ENCODE measurements around the gene RBM8A.
"Not testable (repeated sequence)": the region's sequence is repeated elsewhere in the genome, so short reads cannot be mapped to it uniquely, and the experiment has no call there.

RBM8A gene

DNA sequence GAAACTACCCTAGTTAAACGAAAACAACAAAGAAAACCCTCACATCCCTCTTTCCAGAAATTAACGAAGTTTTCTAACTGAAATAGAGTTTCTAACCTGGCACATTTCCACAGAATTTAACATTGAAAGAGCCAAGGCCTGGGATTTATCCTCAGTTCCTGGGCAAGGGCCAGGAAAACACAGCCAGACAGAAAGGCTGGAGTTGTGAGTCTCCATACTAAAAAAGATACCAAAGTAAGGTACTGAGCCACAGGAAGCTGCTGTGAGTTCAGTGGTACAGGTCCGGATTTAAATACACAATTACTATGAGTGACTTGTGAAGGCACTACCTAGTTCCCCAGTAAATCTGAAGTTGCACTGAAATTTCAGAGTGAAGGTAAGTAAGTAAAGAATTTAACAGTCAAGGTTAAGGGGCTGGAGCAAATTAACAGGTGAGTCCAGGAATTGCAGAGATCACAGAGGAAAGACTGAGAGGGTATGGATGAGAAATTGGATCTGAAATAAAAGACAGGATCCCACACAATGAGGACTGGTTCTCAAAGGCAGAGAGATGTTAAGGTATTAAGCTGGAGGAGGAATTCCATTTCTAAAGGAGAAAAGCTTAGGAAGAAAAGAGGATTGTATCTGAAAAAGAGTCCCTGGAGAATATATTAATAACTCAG lies 29.6 kb upstream of the RBM8A start:
- peak; percentile 71 for DNase-seq (ENCODE audit: low read depth, low spot score)

DNA sequence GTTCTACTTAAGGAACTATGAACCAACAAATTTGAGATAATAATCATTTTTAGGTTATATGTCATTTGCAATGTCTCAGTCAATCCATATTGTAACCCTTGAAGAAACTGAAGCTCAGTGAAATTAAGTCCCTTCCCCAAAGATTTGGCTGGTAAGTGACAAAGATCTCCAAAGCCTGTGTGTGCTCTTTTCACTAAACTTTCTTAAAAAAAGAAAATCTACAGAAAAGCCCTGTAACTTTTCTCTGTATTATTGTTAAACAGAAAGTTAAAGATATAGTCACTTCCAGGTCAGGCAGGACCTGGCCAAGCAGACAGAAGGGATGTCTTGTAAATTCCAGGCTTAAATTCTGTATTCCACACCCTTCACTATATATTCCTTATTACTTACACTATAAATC lies 29.1 kb upstream of the RBM8A start:
- no peak for DNase-seq (ENCODE audit: low read depth, low spot score)

DNA sequence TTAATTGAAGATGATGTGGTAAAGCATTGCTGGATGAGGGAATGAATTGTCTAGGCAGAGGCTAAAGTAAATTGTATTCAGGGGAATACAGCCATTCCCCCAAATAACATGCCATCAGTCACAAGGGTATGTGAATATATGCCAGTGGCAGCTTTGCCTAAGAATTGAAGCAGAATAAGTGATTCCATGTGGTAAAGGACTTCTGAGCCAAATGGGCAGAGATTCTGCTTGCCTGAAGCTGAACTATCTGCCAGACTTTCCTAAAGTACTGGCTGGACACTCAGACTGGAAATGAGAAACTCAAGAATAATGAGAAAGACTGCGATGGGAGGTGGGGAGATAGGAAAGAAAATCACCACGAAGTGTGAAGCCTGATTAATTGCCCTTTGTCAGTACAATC lies 28.2 kb upstream of the RBM8A start:
- DNase-seq (ENCODE audit: low read depth, low spot score) = peak; percentile 66

DNA sequence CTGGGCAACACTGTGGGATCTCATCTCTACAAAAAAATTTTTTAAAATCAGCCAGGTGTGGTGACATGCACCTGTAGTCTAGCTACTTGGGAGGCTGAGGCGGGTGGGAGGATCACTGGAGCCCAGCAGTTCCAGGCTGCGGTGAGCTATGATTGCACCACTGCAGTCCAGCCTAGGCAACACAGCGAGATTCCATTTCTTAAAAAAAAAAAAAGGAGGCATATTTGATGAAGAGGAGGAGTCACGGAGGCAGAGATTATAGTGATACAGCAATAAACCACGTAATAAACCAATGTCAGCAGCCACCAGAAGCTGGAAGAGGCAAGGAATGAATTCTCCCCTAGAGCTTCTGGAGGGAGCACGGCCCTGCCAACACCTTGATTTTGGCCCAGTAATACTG lies 26.6 kb upstream of the RBM8A start:
- no peak for DNase-seq (ENCODE audit: low read depth, low spot score)

DNA sequence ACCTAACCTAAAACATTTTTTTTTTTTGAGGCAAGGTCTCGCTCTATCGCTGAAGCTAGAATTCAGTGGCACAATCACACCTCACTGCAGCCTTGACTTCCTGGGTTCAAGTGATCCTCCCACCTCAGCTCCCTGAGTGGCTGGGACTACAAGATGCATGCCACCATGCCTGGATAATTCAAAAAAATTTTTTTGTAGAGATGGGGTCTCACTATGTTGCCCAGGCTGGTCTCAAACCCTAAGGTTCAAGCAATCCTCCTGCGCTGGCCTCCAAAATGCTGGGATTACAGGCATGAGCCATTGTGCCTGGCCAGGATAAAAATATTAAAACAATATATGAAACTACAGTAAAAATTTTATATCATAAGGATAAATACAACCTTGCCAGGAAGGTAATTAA lies 25.6 kb upstream of the RBM8A start:
- DNase-seq (ENCODE audit: low read depth, low spot score) = no peak

DNA sequence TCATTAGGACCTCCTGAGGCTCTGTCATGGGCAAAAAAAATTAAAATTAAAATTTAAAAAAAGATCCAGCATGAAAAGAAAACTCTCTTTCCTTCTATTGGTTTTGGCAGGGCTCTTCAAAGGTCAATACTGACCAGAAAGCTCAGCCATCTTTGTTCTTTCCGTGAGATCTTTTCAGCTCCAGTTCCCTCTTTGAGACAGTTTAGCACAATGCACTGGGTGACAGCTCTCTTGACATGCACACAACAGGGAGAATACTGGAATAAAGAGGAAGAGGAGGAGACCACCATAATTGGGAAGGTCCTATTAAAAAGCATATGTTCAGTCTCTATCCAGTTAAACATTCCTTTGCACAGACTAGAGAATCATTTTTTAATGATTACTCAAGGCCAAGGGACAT lies 24.2 kb upstream of the RBM8A start:
- no peak for DNase-seq (ENCODE audit: low read depth, low spot score)

DNA sequence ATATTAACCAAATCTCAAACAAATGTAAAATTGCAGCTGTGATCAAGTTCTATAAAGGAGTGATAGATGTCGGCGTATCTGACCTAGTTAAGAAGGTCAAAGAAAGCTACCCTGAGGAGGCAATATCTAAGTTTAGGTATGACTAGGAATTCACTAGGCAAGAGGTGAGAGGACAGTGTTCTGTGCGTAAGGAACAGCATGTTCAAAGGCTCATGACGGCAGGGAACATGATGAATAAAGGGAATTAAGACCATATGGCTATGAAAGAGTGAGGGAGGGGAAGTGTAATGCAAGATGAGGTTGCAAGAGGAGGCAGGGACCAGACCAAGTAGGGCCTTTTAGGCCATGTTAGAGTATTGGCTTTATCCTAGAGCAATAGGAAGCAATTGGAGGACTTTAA lies 21.9 kb upstream of the RBM8A start:
- no peak for DNase-seq (ENCODE audit: low read depth, low spot score)

DNA sequence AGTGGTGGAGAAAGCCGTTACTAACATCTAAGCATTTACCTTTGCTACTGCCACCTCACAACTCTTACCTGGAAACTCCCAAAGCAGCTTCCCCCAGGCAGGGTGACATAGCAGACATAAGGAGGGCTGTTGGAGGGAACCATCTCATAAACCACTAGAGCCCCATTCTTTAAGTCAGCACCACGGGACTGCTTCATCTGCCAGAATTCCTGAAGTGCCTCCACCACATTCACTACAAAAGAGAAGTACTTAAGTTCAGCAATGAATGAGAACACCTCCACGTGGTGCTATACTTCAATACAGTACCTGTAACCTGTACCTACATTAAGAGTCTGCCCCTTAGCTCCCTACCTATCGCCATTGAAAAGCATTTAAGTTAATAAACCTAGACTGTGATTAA lies 20.3 kb upstream of the RBM8A start:
- no peak for DNase-seq (ENCODE audit: low read depth, low spot score)

DNA sequence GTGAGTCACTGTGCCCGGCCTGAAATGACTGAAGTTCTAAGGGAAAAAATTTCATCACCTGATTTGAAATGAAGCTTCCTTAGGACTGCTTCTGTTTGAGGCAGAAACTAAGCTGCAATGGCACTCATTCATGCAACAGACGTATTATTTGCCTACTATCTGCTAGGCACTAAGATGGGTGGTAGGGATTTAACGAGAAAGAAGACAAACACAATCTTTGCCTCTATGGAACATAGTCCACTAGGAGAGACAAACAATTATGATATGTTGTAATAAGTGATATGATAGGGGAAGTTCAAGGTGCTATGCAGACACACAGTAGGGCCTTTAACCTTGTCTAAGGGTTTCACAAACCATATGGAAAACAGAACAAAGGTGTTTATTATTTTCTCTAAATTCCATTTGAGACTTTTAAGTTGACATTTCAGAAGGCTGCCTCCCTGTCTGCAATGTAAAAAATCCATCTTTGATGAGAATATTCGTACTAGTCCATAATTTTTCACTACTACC lies 19.2 kb upstream of the RBM8A start:
- DNase-seq (ENCODE audit: low read depth, low spot score) = no peak

DNA sequence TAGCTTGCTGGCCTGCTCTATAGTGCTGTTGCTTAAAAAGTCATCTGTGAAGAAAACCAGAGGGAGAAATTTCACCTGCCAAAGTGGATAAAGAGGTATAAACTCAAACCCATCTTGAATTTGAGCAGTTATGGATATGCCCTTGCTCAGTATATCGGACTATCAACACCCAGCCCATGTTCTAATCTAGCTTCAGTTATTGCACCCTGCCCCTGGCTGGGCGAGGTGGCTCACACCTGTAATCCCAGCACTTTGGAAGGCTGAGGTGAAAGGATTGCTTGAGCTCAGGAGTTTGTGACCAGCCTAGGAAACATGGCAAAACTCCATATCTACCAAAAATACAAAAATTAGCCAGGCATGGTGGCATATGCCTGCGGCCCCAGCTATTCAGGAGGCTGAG lies 17.2 kb upstream of the RBM8A start:
- DNase-seq (ENCODE audit: low read depth, low spot score) = no peak

DNA sequence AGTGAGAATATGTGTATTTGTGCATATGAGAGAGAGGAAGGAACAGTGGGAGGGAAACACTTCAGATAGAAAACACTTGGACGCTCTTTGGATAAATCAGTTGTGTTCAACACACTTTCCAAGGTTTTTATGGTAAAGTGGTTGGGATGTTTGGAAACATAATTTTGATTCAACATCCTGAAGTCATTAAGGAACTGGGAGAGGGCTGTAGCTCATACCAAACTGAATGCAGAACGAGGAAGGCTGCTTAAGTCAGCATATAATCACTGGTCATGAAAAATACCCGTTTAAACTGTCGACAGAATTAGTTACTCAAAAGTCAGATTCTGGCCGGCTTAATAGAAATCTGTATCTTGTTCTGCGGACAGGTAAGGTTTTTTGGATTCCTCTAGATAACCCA lies 15.6 kb upstream of the RBM8A start:
- no peak for DNase-seq (ENCODE audit: low read depth, low spot score)

DNA sequence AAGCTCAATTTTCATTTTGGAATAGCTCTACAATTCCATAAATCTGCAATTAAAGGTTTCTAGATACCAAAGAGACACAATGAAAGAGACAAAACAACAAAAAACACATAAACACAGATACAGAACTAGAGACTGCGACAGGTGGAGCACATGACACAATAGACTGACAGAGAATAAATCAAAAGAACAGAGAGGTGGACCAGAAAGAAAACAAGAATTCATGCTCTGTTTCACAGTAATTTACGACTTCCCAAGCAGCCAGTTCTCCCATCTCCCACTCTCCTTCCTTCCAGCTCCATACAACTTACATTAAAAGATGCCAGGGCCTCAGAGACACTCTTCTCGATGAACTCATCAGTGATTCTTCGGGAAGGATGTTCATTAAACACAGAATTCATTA lies 15.1 kb upstream of the RBM8A start:
- DNase-seq (ENCODE audit: low read depth, low spot score) = no peak

DNA sequence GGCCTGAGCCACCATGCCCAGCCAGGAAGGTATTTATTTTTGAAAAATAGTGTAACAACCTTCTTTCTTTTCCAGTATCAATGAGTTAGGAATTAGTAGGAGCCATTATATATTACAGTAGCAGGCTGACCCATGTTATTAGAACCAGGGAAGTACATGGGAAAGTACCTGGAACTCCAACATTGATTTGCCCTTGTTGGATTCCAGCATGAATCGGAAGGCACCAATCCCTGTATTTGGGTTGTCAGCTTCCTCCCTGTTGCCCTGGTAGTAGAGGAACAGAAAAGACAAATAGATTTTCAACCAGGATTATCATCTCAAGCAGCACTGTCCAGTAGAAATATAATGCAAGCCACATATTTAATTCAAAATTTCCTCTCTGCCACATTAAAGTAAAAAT lies 10.2 kb upstream of the RBM8A start:
- DNase-seq (ENCODE audit: low read depth, low spot score) = no peak

DNA sequence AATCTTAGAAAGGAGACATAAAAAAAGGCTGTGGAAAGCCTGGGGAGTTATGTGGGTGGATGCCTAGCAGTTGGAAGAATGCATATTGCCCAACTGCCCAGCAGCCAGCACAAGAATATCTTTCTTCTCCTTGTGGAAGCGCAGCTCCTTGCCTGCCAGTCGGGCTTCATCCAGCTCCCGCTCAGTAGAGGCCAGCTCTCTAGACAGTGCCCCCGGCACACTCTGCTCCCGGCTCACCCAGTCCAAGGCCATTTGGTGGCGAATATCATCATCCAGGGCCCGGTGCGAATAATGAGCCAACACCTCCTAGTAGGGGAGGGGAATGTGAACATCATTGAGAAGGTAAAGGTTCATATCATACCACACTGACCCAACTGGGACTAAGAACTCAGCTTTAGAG lies 9.0 kb upstream of the RBM8A start:
- DNase-seq (ENCODE audit: low read depth, low spot score) = no peak

DNA sequence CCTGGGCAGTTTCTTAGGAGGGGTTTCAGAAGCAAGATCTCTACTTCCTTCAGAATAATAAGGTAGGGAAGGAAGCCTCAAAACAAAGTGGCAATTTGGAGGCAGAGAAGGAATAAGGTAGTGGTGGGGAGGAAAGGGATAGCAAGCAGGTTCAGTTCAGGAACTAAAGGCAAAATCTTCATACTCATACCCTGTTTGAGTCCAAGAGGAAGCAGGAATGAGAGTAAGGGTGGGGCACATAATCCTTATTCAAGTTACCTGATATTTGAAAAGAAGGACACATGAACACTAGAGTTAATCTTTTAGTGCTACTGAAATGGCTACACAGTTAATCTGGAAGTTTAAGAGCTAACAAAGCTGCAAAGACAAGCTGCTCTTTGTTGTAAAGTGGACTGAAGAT lies 8.4 kb upstream of the RBM8A start:
- no peak for DNase-seq (ENCODE audit: low read depth, low spot score)

DNA sequence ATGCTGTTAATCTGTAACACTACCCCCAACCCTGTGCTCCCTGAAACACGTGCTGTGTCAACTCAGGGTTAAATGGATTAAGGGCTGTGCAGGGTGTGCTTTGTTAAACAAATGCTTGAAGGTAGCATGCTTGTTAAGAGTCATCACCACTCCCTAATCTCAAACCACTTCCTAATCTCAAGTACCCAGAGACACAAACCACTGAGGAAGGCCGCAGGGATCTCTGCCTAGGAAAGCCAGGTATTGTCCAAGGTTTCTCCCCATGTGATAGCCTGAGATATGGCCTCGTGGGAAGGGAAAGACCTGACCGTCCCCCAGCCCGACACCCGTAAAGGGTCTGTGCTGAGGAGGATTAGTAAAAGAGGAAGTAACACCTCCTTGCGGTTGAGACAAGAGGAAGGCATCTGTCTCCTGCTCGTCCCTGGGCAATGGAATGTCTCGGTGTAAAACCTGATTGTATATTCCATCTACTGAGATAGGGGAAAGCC lies 5.3 kb upstream of the RBM8A start:
- not testable (repeated sequence) for DNase-seq (ENCODE audit: low read depth, low spot score)

DNA sequence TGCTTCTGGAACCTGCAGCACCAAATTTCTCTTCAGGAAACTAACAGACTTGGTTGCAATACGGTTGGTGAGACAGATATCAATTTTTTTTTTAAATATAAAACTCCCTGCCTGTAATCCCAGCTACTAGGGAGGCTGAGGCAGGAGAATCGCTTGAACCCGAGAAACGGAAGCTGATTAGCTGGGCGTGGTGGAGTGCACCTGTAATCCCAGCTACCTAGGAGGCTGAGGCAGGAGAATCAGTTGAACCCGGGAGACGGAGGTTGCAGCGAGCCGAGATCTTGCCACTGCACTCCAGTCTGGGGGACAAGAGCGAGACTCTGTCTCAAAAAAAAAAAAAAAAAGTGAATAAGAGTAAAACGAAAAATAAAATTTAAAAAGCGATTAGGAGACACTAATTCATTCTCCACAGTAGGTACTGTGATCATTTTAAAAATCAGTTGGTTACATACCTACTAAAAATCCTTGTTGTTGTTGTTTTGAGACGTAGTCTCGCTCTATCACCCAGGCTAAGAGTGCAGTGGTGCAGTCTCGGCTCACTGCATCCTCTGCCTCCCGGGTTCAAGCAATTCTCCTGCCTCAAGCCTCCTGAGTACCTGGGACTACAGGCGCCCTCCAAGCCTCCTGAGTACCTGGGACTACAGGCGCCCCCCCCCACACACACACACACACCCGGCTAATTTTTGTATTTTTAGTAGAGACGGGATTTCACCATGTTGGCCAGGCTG lies 796 bp upstream of the RBM8A start:
- no peak for DNase-seq (ENCODE audit: low read depth, low spot score)

DNA sequence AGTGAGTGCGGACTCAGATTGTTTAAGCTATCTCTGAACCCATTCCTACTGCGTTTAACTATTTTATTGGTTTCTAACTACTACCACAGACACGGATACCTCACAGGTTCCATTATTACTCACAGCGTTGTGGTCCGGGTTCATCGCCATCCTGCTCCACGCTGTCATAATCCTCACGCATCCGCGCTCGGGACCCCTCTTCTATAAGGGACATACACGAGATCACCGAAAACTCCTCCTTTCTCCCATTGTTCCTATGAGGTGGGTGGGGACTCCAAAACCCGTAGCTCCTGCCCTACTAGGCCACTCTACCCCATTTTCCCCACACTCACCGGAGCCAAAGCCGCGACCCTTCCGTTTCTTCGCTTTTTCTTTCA lies 610 bp downstream of the RBM8A start:
- no peak for DNase-seq (ENCODE audit: low read depth, low spot score)

DNA sequence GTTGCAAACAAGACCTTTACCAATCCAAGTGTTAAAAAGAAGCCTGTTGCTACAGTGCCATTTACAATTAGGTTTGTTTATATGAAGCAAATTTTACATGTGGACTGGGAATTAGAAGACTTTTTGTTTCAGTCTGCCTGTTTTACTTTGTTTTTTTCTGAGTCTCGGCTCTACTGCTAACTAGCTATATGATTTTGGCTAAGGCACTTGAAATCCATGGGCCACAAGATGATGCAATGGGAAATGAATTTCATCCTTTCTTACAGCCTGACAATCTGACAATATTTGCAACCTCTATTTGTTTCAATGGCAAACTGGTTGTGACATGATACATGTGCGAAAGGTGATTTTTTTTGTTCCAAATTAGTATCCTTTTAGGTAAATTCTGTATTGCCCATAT lies 5.0 kb downstream of the RBM8A start:
- DNase-seq (ENCODE audit: low read depth, low spot score) = no peak

DNA sequence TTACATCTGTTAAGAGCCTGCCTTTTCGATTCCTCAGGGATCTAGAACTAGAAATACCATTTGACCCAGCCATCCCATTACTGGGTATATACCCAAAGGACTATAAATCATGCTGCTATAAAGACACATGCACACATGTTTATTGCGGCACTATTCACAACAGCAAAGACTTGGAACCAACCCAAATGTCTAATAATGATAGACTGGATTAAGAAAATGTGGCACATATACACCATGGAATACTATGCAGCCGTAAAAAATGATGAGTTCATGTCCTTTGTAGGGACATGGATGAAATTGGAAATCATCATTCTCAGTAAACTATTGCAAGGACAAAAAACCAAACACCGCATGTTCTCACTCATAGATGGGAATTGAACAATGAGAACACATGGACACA lies 7.0 kb downstream of the RBM8A start:
- DNase-seq (ENCODE audit: low read depth, low spot score) = not testable (repeated sequence)

DNA sequence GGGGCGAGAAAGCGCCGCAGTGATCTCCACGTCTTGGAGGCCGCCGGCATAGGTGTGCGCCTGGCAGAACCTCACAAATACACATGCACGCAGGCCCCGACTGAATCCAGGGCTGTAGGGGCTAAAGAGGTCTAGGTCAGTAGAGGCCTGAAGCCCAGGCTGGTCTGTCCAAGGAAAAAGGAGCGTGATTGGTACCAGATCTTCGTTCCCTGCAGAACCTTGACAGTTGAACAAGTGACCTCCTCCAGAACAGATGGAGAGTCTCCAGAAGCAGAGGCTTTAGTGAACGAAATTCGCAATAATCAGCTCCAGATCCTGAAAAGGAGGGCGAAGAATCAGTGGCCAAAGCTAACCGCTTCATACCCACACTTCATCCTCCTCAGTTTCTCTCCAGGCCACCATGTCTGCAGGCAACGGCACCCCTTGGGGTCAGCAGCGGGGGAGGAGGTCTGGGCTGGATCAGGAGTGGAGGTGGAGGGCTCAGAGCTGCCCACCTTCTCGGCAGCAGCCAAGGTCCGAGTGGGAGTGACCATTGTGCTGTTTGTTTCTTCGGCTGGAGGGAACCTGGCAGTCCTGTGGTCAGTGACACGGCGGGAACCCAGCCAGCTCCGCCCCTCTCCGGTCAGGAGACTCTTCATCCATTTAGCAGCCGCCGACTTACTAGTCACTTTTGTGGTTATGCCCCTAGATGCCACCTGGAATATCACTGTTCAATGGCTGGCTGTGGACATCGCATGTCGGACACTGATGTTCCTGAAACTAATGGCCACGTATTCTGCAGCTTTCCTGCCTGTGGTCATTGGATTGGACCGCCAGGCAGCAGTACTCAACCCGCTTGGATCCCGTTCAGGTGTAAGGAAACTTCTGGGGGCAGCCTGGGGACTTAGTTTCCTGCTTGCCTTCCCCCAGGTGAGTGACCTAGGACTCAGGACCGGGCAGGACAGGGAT lies 8.0 kb downstream of the RBM8A start:
- peak; percentile 74 for DNase-seq (ENCODE audit: low read depth, low spot score)

All from astrocyte of the hippocampus (primary cell).